HepG2 (cell line): ENCODE data around the gene TKFC. TPM values are rescaled to one million over a fixed set of nuclear protein-coding genes. Genes with fewer than 3 reads are reported as not detected.

Experiments
- ASH2L ChIP-seq: fragments of 300-600, 200-600 bp; sonication (generic); IDR thresholded peaks from 2 replicates; pipeline ENCODE4 v1.7.0; 2017; ENCODE audit warnings: low read depth, mild to moderate bottlenecking, moderate library complexity, mixed read lengths, low read length; ENCODE audit not compliant: insufficient read length
- HDAC6 ChIP-seq: fragments of 200-600 bp; sonication (generic); IDR thresholded peaks from 2 replicates; pipeline ENCODE4 v1.7.0; 2017; ENCODE audit warnings: mild to moderate bottlenecking, antibody characterized with exemption, low read length, low read depth
- HHEX ChIP-seq: IDR thresholded peaks from 2 replicates; pipeline ENCODE4 v1.6.1; 2016; ENCODE audit warnings: control low read depth
- IRF2 ChIP-seq: IDR thresholded peaks from 2 replicates; pipeline ENCODE4 v1.6.1; 2018; ENCODE audit warnings: missing genetic modification reagents, missing compliant biosample characterization
- JARID2 ChIP-seq: sonication (generic); formaldehyde crosslinking; IDR thresholded peaks from 2 replicates; pipeline ENCODE4 v1.8.1; 2023; ENCODE audit warnings: missing genetic modification reagents, inconsistent platforms; ENCODE audit not compliant: insufficient replicate concordance
- NFATC3 ChIP-seq: sonication (generic); formaldehyde crosslinking; IDR thresholded peaks from 2 replicates; pipeline ENCODE4 v1.5.1; 2020; ENCODE audit warnings: mild to moderate bottlenecking, missing genetic modification reagents
- RCOR2 ChIP-seq: IDR thresholded peaks from 2 replicates; pipeline ENCODE4 v1.6.1; 2016; ENCODE audit warnings: missing biosample characterization, missing genetic modification reagents
- RFXANK ChIP-seq: IDR thresholded peaks from 2 replicates; pipeline ENCODE4 v1.6.1; 2016
- RXRB ChIP-seq: IDR thresholded peaks from 2 replicates; pipeline ENCODE4 v1.6.1; 2016; ENCODE audit warnings: borderline replicate concordance, missing genetic modification reagents, missing compliant biosample characterization
- SMYD3 ChIP-seq: sonication (generic); formaldehyde crosslinking; IDR thresholded peaks from 2 replicates; pipeline ENCODE4 v1.8.1; 2023; ENCODE audit warnings: mild to moderate bottlenecking, missing genetic modification reagents
- TAF1 ChIP-seq: sonication (generic); formaldehyde crosslinking; IDR thresholded peaks from 2 replicates; pipeline ENCODE4 v1.4.0; 2020; ENCODE audit warnings: missing genetic modification reagents
- ZBTB1 ChIP-seq: sonication (generic); formaldehyde crosslinking; IDR thresholded peaks from 2 replicates; pipeline ENCODE4 v1.4.0; 2020; ENCODE audit warnings: missing genetic modification reagents, borderline replicate concordance
- ZC3H4 ChIP-seq: sonication (generic); formaldehyde crosslinking; IDR thresholded peaks from 2 replicates; pipeline ENCODE4 v1.4.0; 2020; ENCODE audit warnings: missing genetic modification reagents, borderline replicate concordance
- ZNF761 ChIP-seq: sonication (generic); formaldehyde crosslinking; conservative IDR thresholded peaks from 2 replicates; pipeline ENCODE4 v1.4.0; 2020; ENCODE audit warnings: mild to moderate bottlenecking, missing genetic modification reagents
- polyA plus RNA-seq, 8 experiments: library from polyadenylated mRNA; depleted of rRNA in 3 of 8; stranded (reverse) in 7 of 8; unstranded in 1 of 8; fragments of >200 nt; fragmentation: Illumina TruSeq in 4 of 8; extraction: Trizol in 4 of 8; gene quantifications; 2 replicates each; pipeline versions ENCODE4 v1.2.1 to v1.2.3, GENCODE V29; 2011 to 2016; ENCODE audit warnings: low read depth in 4 of 8, missing spikeins in 1 of 8, mixed read lengths in 1 of 8; ENCODE audit not compliant: insufficient read depth in 1 of 8
- total RNA-seq, 5 experiments: library from RNA; depleted of rRNA; stranded (reverse); fragments of >200 nt; fragmentation: Illumina TruSeq; extraction: Trizol; gene quantifications; 2 replicates each; pipeline ENCODE4 v1.2.3, GENCODE V29; 2016; ENCODE audit warnings: low read depth in 1 of 5
- TF ChIP-seq, protein P1 (sequence below): sonication (generic); formaldehyde crosslinking; IDR thresholded peaks from 2 replicates; pipeline ENCODE4 v1.5.1; 2020; ENCODE audit warnings: missing genetic modification reagents, mild to moderate bottlenecking, borderline replicate concordance
- TF ChIP-seq, protein P2 (sequence below): sonication (generic); formaldehyde crosslinking; IDR thresholded peaks from 2 replicates; pipeline ENCODE4 v1.9.0; 2021; ENCODE audit warnings: missing genetic modification reagents, mild to moderate bottlenecking, borderline replicate concordance
- TF ChIP-seq, protein P3 (sequence below): sonication (generic); formaldehyde crosslinking; IDR thresholded peaks from 2 replicates; pipeline ENCODE4 v1.8.0; 2022; ENCODE audit warnings: missing genetic modification reagents, mild to moderate bottlenecking, inconsistent platforms, borderline replicate concordance
- TF ChIP-seq, protein P4 (sequence below), 2 experiments: sonication (generic) in 1 of 2; formaldehyde crosslinking in 1 of 2; IDR thresholded peaks; 2 replicates each; pipeline versions ENCODE4 v1.6.1 to v1.9.0; 2014 to 2022; ENCODE audit warnings: antibody characterized with exemption in 1 of 2, borderline replicate concordance in 1 of 2, inconsistent platforms in 1 of 2, low read depth in 1 of 2, missing genetic modification reagents in 1 of 2

TKFC gene
- total and polyA plus RNA-seq, 2 of the 13 experiments (the other 11 are each of a cell fraction or from before 2014, with no cell fraction given) = 147 to 197 TPM

DNA sequence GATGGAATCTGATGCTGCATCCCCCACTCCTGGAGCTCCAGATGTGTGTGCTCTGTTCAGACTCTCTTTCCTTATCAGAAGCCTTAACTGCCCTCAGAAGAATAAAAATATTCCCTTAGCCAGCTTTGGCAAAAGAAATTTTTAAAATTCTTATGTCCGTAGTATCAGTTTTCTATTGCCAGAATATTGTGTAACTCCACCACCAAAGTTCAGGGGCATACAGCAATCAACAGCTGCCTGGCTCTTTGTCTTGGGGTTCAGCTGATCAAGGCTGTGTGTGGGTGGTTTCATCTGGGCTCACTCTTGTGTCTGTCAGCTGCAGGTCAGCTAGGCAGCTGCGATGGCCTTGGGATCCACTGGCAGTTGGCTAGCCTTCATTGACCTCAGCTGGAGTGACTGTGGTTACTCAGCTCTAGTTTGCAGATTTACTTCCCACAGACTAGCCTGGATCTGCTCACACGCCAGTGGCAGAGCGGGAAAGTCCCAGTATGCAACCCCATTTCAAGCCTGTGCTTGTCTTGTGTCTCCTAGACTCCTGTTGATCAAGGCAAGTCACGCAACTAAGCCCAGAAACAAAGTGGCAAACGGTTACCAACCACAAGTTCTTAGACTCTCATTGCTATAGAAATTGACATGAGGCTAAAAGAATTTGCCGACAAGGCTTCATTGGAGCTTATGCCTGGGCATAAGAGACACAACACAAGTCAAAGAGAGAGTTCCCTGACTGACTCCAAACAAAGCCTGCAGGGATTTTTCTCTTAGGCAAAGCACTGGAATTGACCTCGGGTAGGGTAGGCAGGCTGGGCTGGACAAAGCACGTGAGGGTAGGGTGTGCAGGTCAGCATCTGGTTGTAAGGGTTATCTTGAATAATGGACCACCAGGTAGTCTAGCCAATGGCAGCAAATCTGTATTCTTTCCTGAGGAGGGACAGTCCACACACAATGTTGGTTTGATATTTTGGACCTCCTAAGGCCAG, 36.6 kb downstream of the TKFC start (continued):
- TF ChIP-seq, protein P1, sequence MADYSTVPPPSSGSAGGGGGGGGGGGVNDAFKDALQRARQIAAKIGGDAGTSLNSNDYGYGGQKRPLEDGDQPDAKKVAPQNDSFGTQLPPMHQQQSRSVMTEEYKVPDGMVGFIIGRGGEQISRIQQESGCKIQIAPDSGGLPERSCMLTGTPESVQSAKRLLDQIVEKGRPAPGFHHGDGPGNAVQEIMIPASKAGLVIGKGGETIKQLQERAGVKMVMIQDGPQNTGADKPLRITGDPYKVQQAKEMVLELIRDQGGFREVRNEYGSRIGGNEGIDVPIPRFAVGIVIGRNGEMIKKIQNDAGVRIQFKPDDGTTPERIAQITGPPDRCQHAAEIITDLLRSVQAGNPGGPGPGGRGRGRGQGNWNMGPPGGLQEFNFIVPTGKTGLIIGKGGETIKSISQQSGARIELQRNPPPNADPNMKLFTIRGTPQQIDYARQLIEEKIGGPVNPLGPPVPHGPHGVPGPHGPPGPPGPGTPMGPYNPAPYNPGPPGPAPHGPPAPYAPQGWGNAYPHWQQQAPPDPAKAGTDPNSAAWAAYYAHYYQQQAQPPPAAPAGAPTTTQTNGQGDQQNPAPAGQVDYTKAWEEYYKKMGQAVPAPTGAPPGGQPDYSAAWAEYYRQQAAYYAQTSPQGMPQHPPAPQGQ = no peak
- TF ChIP-seq ZC3H4 (CRISPR knock-in tag) = no peak
- TF ChIP-seq, protein P2, sequence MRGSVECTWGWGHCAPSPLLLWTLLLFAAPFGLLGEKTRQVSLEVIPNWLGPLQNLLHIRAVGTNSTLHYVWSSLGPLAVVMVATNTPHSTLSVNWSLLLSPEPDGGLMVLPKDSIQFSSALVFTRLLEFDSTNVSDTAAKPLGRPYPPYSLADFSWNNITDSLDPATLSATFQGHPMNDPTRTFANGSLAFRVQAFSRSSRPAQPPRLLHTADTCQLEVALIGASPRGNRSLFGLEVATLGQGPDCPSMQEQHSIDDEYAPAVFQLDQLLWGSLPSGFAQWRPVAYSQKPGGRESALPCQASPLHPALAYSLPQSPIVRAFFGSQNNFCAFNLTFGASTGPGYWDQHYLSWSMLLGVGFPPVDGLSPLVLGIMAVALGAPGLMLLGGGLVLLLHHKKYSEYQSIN = no peak
- no peak for TF ChIP-seq RFXANK (CRISPR knock-in tag)
- 0 out of 2 replicates have a peak, but pooled peaks have one; percentile 59 for TF ChIP-seq IRF2 (CRISPR knock-in tag)
- peak; percentile 84 for TF ChIP-seq RXRB (CRISPR knock-in tag)
- no peak for TF ChIP-seq ASH2L
- TF ChIP-seq SMYD3 = no peak
- TF ChIP-seq, protein P3, sequence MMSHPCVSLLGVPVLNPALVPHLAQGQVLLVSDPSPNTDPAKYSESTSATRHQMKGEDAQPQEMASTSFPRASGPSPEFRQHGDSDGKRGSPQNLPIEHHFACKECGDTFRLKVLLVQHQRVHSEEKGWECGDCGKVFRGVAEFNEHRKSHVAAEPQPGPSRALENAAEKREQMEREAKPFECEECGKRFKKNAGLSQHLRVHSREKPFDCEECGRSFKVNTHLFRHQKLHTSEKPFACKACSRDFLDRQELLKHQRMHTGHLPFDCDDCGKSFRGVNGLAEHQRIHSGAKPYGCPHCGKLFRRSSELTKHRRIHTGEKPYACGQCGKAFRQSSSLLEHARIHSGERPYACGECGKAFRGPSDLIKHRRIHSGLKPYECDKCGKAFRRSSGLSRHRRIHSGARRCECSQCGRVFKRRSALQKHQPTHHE = no peak
- no peak for TF ChIP-seq JARID2 (CRISPR knock-in tag)
- no peak for TF ChIP-seq NFATC3 (CRISPR knock-in tag)
- no peak for TF ChIP-seq ZNF761 (CRISPR knock-in tag)
- no peak for TF ChIP-seq HHEX (CRISPR knock-in tag)
- TF ChIP-seq ZBTB1 (CRISPR knock-in tag) = no peak
- no peak for TF ChIP-seq RCOR2 (CRISPR knock-in tag)
- TF ChIP-seq, protein P4, sequence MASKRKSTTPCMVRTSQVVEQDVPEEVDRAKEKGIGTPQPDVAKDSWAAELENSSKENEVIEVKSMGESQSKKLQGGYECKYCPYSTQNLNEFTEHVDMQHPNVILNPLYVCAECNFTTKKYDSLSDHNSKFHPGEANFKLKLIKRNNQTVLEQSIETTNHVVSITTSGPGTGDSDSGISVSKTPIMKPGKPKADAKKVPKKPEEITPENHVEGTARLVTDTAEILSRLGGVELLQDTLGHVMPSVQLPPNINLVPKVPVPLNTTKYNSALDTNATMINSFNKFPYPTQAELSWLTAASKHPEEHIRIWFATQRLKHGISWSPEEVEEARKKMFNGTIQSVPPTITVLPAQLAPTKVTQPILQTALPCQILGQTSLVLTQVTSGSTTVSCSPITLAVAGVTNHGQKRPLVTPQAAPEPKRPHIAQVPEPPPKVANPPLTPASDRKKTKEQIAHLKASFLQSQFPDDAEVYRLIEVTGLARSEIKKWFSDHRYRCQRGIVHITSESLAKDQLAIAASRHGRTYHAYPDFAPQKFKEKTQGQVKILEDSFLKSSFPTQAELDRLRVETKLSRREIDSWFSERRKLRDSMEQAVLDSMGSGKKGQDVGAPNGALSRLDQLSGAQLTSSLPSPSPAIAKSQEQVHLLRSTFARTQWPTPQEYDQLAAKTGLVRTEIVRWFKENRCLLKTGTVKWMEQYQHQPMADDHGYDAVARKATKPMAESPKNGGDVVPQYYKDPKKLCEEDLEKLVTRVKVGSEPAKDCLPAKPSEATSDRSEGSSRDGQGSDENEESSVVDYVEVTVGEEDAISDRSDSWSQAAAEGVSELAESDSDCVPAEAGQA (IDR thresholded peaks at IDR 0.05; ENCODE audit: low read depth) = no peak
- TF ChIP-seq, protein P4 (CRISPR knock-in tag; IDR thresholded peaks at IDR 0.05; ENCODE audit: borderline replicate concordance) = no peak
- no peak for TF ChIP-seq TAF1 (CRISPR knock-in tag)
- no peak for TF ChIP-seq HDAC6
